Endothelial cell of umbilical vein (primary cell): ENCODE measurements around the gene CYGB. TPM values are rescaled to one million over a fixed set of nuclear protein-coding genes. Genes with fewer than 3 reads are reported as not detected.

Experiments
- BruUV-seq: library from RNA; stranded (reverse); fragments of 400-500 nt; replicated peaks from 2 replicates; lab custom pipeline; 2021; lab: Mats Ljungman, UMichigan
- CTCF ChIA-PET: fragments of 300-600, 350-600 bp; sonication (Branson Sonifier 250); formaldehyde crosslinking; loops from one replicate; lab custom pipeline; 2021; ENCODE audit warnings: antibody characterized with exemption, inconsistent platforms; lab: Charles Lee
- POLR2A ChIA-PET: fragments of 300-600, 350-600 bp; sonication (Branson Sonifier 250); formaldehyde crosslinking; loops from one replicate; lab custom pipeline; 2021; ENCODE audit warnings: antibody characterized with exemption, inconsistent platforms; lab: Charles Lee
- DNase-seq: peaks from one replicate; pipeline ENCODE4 v3.0.0-alpha.2; 2011; ENCODE audit warnings: low read depth, low spot score
- FAIRE-seq: peaks from 2 replicates; lab custom pipeline; 2011; peaks lifted over from hg19 to GRCh38; lab: Jason Lieb, UNC
- H2AFZ ChIP-seq: 2 replicates; pipeline ENCODE4 v1.6.0; 2012; ENCODE audit warnings: low read depth, low read length, control low read depth, inconsistent platforms
- H3K27ac ChIP-seq: 2 replicates; pipeline ENCODE4 v1.5.1; 2011; ENCODE audit warnings: low read depth, mild to moderate bottlenecking, control low read depth, low read length, moderate library complexity; ENCODE audit not compliant: insufficient read depth
- H3K27me3 ChIP-seq, 2 experiments: 2 replicates each; pipeline versions ENCODE4 v1.6.0 to v1.6.1; 2011; ENCODE audit warnings: low read length in 2 of 2, mixed read lengths in 1 of 2; ENCODE audit not compliant: control insufficient read depth in 2 of 2, insufficient read depth in 2 of 2
- H3K36me3 ChIP-seq, 2 experiments: 2 replicates in 1 of 2; 3 replicates in 1 of 2; pipeline ENCODE4 v1.5.1; 2011; ENCODE audit warnings: low read length in 2 of 2, mild to moderate bottlenecking in 1 of 2, moderate library complexity in 1 of 2; ENCODE audit not compliant: control insufficient read depth in 2 of 2, insufficient read depth in 2 of 2; ENCODE audit errors: extremely low read depth in 1 of 2
- H3K4me1 ChIP-seq: 3 replicates; pipeline ENCODE4 v1.5.1; 2011; ENCODE audit warnings: mild to moderate bottlenecking, low read length; ENCODE audit not compliant: control insufficient read depth, insufficient read depth; ENCODE audit errors: extremely low read depth
- H3K4me2 ChIP-seq: 2 replicates; pipeline ENCODE4 v1.6.1; 2011; ENCODE audit warnings: low read length, control low read depth, mixed read lengths; ENCODE audit not compliant: insufficient read depth
- H3K4me3 ChIP-seq, 3 experiments: fragments of 200-600 bp in 1 of 3; sonication (generic), shearing (Covaris generic) in 1 of 3; replicated peaks in 1 of 3; 2 replicates each; pipeline ENCODE4 v1.5.1; 2011 to 2016; ENCODE audit warnings: control low read depth in 3 of 3, low read length in 3 of 3, mild to moderate bottlenecking in 2 of 3, inconsistent platforms in 1 of 3, low read depth in 1 of 3, moderate library complexity in 1 of 3; ENCODE audit not compliant: insufficient read depth in 1 of 3
- H3K79me2 ChIP-seq: 2 replicates; pipeline ENCODE4 v1.6.0; 2012; ENCODE audit warnings: low read length, inconsistent platforms; ENCODE audit not compliant: control insufficient read depth, insufficient read depth
- H3K9ac ChIP-seq: replicated peaks from 2 replicates; pipeline ENCODE3; 2011; ENCODE audit warnings: low read length, control low read depth; ENCODE audit not compliant: insufficient read depth; ENCODE audit errors: extremely low read depth
- H3K9me1 ChIP-seq: replicated peaks from 3 replicates; pipeline ENCODE4 v1.6.0; 2011; ENCODE audit warnings: mild to moderate bottlenecking, low read length; ENCODE audit not compliant: control insufficient read depth, insufficient read depth; ENCODE audit errors: extremely low read depth
- H3K9me3 ChIP-seq: replicated peaks from 2 replicates; pipeline ENCODE4 v1.5.1; 2012; ENCODE audit warnings: low read length, inconsistent platforms; ENCODE audit not compliant: control insufficient read depth, insufficient read depth
- H4K20me1 ChIP-seq: replicated peaks from 2 replicates; pipeline ENCODE3; 2011; ENCODE audit warnings: mild to moderate bottlenecking, low read length; ENCODE audit not compliant: control insufficient read depth, insufficient read depth; ENCODE audit errors: extremely low read depth
- EZH2 ChIP-seq: IDR thresholded peaks from 2 replicates; pipeline ENCODE4 v1.6.1; 2012; ENCODE audit warnings: borderline replicate concordance, low read depth, mild to moderate bottlenecking, moderate library complexity, low read length, inconsistent platforms; ENCODE audit not compliant: severe bottlenecking
- FOS ChIP-seq: IDR thresholded peaks from 2 replicates; pipeline ENCODE4 v1.6.1; 2011; ENCODE audit warnings: mild to moderate bottlenecking, low read length, moderate library complexity, borderline replicate concordance; ENCODE audit not compliant: insufficient read depth
- JUN ChIP-seq: IDR thresholded peaks from 2 replicates; pipeline ENCODE4 v1.6.1; 2011; ENCODE audit warnings: borderline replicate concordance, low read depth; ENCODE audit not compliant: insufficient read length, insufficient read depth
- MYC ChIP-seq: IDR thresholded peaks from one replicate; pipeline ENCODE4 v1.6.1; 2011; ENCODE audit warnings: mild to moderate bottlenecking, low read depth, low read length
- POLR2A ChIP-seq: IDR thresholded peaks from 2 replicates; pipeline ENCODE4 v1.6.1; 2012; ENCODE audit warnings: low read depth, mild to moderate bottlenecking, control low read depth, low read length
- POLR2AphosphoS5 ChIP-seq: IDR thresholded peaks from 2 replicates; pipeline ENCODE4 v1.6.1; 2012; ENCODE audit warnings: low read depth, mild to moderate bottlenecking, control low read depth, low read length, moderate library complexity; ENCODE audit not compliant: insufficient read depth
- dilution Hi-C: fragments of 300-500 bp; cut with MboI; formaldehyde crosslinking; loops from one replicate; pipeline ENCODE4 v1.15.0; 2019; ENCODE audit warnings: low sequenced_read_pairs; ENCODE audit not compliant: extremely low pct_ligation_motif_present
- intact Hi-C: fragments of 100-400 bp; cut with micrococcal nuclease; formaldehyde crosslinking; loops from one replicate; pipeline ENCODE4 v1.10.0; 2022
- polyA plus RNA-seq, 4 experiments: library from polyadenylated mRNA; depleted of rRNA in 3 of 4; stranded (reverse) in 3 of 4; unstranded in 1 of 4; fragments of >200 nt; gene quantifications; 2 replicates each; pipeline versions ENCODE4 v1.2.1 to v1.2.3, GENCODE V29; 2011 to 2012; ENCODE audit warnings: missing spikeins in 1 of 4
- total RNA-seq: library from RNA; stranded (reverse); gene quantifications from 2 replicates; pipeline ENCODE4 v1.2.3, GENCODE V29; 2021
- TF ChIP-seq, protein P1 (sequence below), 2 donors: IDR thresholded peaks; 1 replicate in 1 of 2; 2 replicates in 1 of 2; pipeline ENCODE4 v1.5.1; 2011; ENCODE audit warnings: low read length in 2 of 2, mild to moderate bottlenecking in 2 of 2, moderate library complexity in 2 of 2, control low read depth in 1 of 2, inconsistent platforms in 1 of 2, low read depth in 1 of 2; ENCODE audit not compliant: insufficient read depth in 1 of 2; ENCODE audit errors: extremely low read depth in 1 of 2

Gene CYGB
- total and polyA plus RNA-seq, 2 donors (not counting 3 experiments of a cell fraction or from before 2014, with no cell fraction given) = 0.22 to 0.91 TPM

DNA sequence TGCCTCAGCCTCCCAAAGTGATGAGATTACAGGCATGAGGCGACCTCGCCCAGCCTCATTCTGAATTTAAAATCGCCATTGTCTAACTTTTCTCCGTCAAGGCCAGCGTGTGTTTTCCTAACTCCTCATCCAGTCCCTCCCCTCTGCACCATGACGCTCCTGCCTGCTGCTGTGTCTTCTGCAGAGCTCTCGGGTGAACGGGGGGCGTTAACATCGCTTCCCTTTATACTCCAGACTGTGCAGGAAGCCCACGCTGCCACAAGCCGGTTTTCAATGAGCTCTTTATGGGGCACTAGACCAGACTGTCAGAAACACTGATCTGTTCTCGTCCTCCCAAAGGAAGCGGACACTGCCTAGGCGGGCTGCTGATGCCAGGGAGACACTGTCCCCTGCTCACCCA is 56.9 kb downstream of the CYGB start:
- no peak for FAIRE-seq
- dilution Hi-C loops = no loop called here
- CTCF ChIA-PET = interaction anchor here (1.0 kb wide), 3 partner anchors 12 to 22 kb away, joined by 3 to 4 read pairs (median 3); no protein-coding TSS in a partner anchor

More for the DNA sequence above, 56.9 kb downstream of the CYGB start:
- Histone ChIP-seq H3K4me1 (peaks cover 12% of the 10 kb centered on the region), H3K36me3 (peaks cover 0 to 4% of the 10 kb centered on the region in 2 experiments), H3K27ac (no peak overlapping the region), H3K4me2 (no peak overlapping the region), H3K9me3 (no peaks in the 10 kb centered on the region), H2AFZ (no peak overlapping the region), H3K27me3 (no peaks in the 10 kb centered on the region), H3K9me1 (no peaks in the 10 kb centered on the region), H4K20me1 (no peaks in the 10 kb centered on the region), H3K4me3 (no peak overlapping the region), H3K79me2 (no peaks in the 10 kb centered on the region), H3K9ac (no peak overlapping the region)
- POLR2A ChIA-PET = no interaction called here
- BruUV-seq = no TSS peak
- intact Hi-C loops = loop anchor here (1.0 kb wide), 1 partner anchor 43 kb away; no protein-coding TSS in a partner anchor
- DNase-seq = no peak
- TF ChIP-seq, protein P1, sequence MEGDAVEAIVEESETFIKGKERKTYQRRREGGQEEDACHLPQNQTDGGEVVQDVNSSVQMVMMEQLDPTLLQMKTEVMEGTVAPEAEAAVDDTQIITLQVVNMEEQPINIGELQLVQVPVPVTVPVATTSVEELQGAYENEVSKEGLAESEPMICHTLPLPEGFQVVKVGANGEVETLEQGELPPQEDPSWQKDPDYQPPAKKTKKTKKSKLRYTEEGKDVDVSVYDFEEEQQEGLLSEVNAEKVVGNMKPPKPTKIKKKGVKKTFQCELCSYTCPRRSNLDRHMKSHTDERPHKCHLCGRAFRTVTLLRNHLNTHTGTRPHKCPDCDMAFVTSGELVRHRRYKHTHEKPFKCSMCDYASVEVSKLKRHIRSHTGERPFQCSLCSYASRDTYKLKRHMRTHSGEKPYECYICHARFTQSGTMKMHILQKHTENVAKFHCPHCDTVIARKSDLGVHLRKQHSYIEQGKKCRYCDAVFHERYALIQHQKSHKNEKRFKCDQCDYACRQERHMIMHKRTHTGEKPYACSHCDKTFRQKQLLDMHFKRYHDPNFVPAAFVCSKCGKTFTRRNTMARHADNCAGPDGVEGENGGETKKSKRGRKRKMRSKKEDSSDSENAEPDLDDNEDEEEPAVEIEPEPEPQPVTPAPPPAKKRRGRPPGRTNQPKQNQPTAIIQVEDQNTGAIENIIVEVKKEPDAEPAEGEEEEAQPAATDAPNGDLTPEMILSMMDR (IDR thresholded peaks at IDR 0.05; ENCODE audit: extremely low read depth in 1 of 2, insufficient read depth in 1 of 2, low read depth in 1 of 2, low read length in 2 of 2) = no peak
- TF ChIP-seq MYC (no peak), POLR2A (no peak), POLR2AphosphoS5 (no peak), FOS (no peak), EZH2 (no peak), JUN (no peak)
